ENCODE data around the gene ABCC10. TPM values are rescaled to one million over a fixed set of nuclear protein-coding genes. Genes with fewer than 3 reads are reported as not detected.
A peak's percentile ranks its signal among the peaks of the same experiment; 100 is the strongest.

Gene ABCC10
- total RNA-seq, 2 experiments from 2014 or later = 35.7 to 38.5 TPM

- intact Hi-C loops (cut with DNase I, micrococcal nuclease) = no loop called here
- CTCF ChIA-PET = interaction anchor here (0.5 to 2.4 kb wide), 4 partner anchors 12 to 231 kb away, joined by 3 to 6 read pairs (median 4); no protein-coding TSS in a partner anchor
- peaks cover 34% of the 10 kb centered on the region for H3K36me3 Mint-ChIP-seq (ENCODE audit: low read depth)
- no peak overlapping the region for H3K27ac ChIP-seq (ENCODE audit: low read depth in 1 of 2, low read length in 2 of 2)
- peaks cover 29% of the 10 kb centered on the region for H3K36me3 ChIP-seq (ENCODE audit: insufficient read depth, low read length)
- H3K27ac Mint-ChIP-seq = peak overlapping the region; percentile 39
- ATAC-seq (ENCODE audit: poor library complexity) (no peak), DNase-seq (no peak)
- H3K4me1 Mint-ChIP-seq (ENCODE audit: low read depth) = peaks cover 40% of the 10 kb centered on the region
- no peaks in the 10 kb centered on the region for H3K9me3 ChIP-seq (ENCODE audit: control insufficient read depth in 1 of 2, insufficient read depth in 1 of 2, low read length in 2 of 2)
- no peaks in the 10 kb centered on the region for H3K27me3 ChIP-seq (ENCODE audit: control insufficient read depth in 1 of 2, insufficient read depth in 2 of 2, low read length in 2 of 2)
- H3K4me1 ChIP-seq (ENCODE audit: insufficient read depth, low read length) = peaks cover 28% of the 10 kb centered on the region
- H3K9me3 Mint-ChIP-seq = no peaks in the 10 kb centered on the region
- POLR2A ChIA-PET = interaction anchor here (0.6 to 1.8 kb wide), 4 partner anchors 16 to 44 kb away, joined by 3 to 13 read pairs (median 4); partner anchors contain the start of genes DLK2 and TJAP1
- no peak overlapping the region for H3K4me3 Mint-ChIP-seq
- TF ChIP-seq, protein P1, sequence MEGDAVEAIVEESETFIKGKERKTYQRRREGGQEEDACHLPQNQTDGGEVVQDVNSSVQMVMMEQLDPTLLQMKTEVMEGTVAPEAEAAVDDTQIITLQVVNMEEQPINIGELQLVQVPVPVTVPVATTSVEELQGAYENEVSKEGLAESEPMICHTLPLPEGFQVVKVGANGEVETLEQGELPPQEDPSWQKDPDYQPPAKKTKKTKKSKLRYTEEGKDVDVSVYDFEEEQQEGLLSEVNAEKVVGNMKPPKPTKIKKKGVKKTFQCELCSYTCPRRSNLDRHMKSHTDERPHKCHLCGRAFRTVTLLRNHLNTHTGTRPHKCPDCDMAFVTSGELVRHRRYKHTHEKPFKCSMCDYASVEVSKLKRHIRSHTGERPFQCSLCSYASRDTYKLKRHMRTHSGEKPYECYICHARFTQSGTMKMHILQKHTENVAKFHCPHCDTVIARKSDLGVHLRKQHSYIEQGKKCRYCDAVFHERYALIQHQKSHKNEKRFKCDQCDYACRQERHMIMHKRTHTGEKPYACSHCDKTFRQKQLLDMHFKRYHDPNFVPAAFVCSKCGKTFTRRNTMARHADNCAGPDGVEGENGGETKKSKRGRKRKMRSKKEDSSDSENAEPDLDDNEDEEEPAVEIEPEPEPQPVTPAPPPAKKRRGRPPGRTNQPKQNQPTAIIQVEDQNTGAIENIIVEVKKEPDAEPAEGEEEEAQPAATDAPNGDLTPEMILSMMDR (IDR thresholded peaks at IDR 0.05) = no peak
- H3K4me3 ChIP-seq (ENCODE audit: low read length) = no peak overlapping the region
- no peaks in the 10 kb centered on the region for H3K27me3 Mint-ChIP-seq
These were observed 67.0 kb downstream of the ABCC10 start for GRCh38 chr6:43494321-43494720.

GRCh38 chr6:43494766-43495165 is 67.4 kb downstream of the ABCC10 start:
- TF ChIP-seq, protein P1 (IDR thresholded peaks at IDR 0.05) = no peak
- intact Hi-C loops (cut with DNase I, micrococcal nuclease) = no loop called here
- Mint-ChIP-seq H3K27me3 (no peaks in the 10 kb centered on the region), H3K4me1 (ENCODE audit: low read depth) (peaks cover 40% of the 10 kb centered on the region), H3K9me3 (no peaks in the 10 kb centered on the region), H3K4me3 (no peak overlapping the region), H3K36me3 (ENCODE audit: low read depth) (peaks cover 38% of the 10 kb centered on the region), H3K27ac (peak overlapping the region; percentile 87)
- peaks cover 29% of the 10 kb centered on the region for H3K36me3 ChIP-seq (ENCODE audit: insufficient read depth, low read length)
- H3K9me3 ChIP-seq (ENCODE audit: control insufficient read depth in 1 of 2, insufficient read depth in 1 of 2, low read length in 2 of 2) = no peaks in the 10 kb centered on the region
- DNase-seq (no peak), ATAC-seq (ENCODE audit: poor library complexity) (no peak)
- H3K27ac ChIP-seq (ENCODE audit: low read depth in 1 of 2, low read length in 2 of 2) = peak overlapping the region in 1 of 2 donors; percentile 41
- ChIA-PET POLR2A (interaction anchor here (0.6 to 2.4 kb wide), 4 partner anchors 15 to 44 kb away, joined by 3 to 13 read pairs (median 8); partner anchors contain the start of genes DLK2, LRRC73 and TJAP1), CTCF (interaction anchor here (1.4 to 2.4 kb wide), 3 partner anchors 12 to 231 kb away, joined by 3 to 6 read pairs (median 3); no protein-coding TSS in a partner anchor)
- peaks cover 27% of the 10 kb centered on the region for H3K4me1 ChIP-seq (ENCODE audit: insufficient read depth, low read length)
- H3K27me3 ChIP-seq (ENCODE audit: control insufficient read depth in 1 of 2, insufficient read depth in 2 of 2, low read length in 2 of 2) = no peaks in the 10 kb centered on the region
- H3K4me3 ChIP-seq (ENCODE audit: low read length) = no peak overlapping the region

- peak overlapping the region in 1 of 2 donors; percentile 41 for H3K27ac ChIP-seq (ENCODE audit: low read depth in 1 of 2, low read length in 2 of 2)
- H3K4me3 ChIP-seq (ENCODE audit: low read length) = no peak overlapping the region
- intact Hi-C loops (cut with DNase I, micrococcal nuclease) = no loop called here
- no peaks in the 10 kb centered on the region for H3K27me3 Mint-ChIP-seq
- H3K4me1 ChIP-seq (ENCODE audit: insufficient read depth, low read length) = peaks cover 27% of the 10 kb centered on the region
- H3K4me1 Mint-ChIP-seq (ENCODE audit: low read depth) = peaks cover 36% of the 10 kb centered on the region
- peak overlapping the region; percentile 87 for H3K27ac Mint-ChIP-seq
- H3K4me3 Mint-ChIP-seq = no peak overlapping the region
- no peaks in the 10 kb centered on the region for H3K27me3 ChIP-seq (ENCODE audit: control insufficient read depth in 1 of 2, insufficient read depth in 2 of 2, low read length in 2 of 2)
- ChIA-PET POLR2A (interaction anchor here (1.6 to 2.4 kb wide), 3 partner anchors 14 to 40 kb away, joined by 6 to 13 read pairs (median 10); partner anchors contain the start of genes DLK2, LRRC73 and TJAP1), CTCF (interaction anchor here (1.4 to 1.5 kb wide), 2 partner anchors 109 to 232 kb away, joined by 3 read pairs; no protein-coding TSS in a partner anchor)
- TF ChIP-seq, protein P1 (IDR thresholded peaks at IDR 0.05) = peak; percentile 22
- ATAC-seq (ENCODE audit: poor library complexity) = peak; percentile 89
- H3K9me3 ChIP-seq (ENCODE audit: control insufficient read depth in 1 of 2, insufficient read depth in 1 of 2, low read length in 2 of 2) = no peaks in the 10 kb centered on the region
- H3K36me3 Mint-ChIP-seq (ENCODE audit: low read depth) = peaks cover 45% of the 10 kb centered on the region
- DNase-seq = peak in 6 of 14 experiments; percentile 26 to 64 (median 48)
- H3K36me3 ChIP-seq (ENCODE audit: insufficient read depth, low read length) = peaks cover 34% of the 10 kb centered on the region
- H3K9me3 Mint-ChIP-seq = no peaks in the 10 kb centered on the region
These were observed 68.1 kb downstream of the ABCC10 start for GRCh38 chr6:43495409-43495941.
